DND-41 (cell line): Measurements from ENCODE around the gene KAZN.

Experiments used
- EZH2 ChIP-seq: IDR thresholded peaks from 3 replicates; pipeline ENCODE4 v1.6.1; 2012; ENCODE audit warnings: borderline replicate concordance, low read depth, mild to moderate bottlenecking, moderate library complexity, low read length, inconsistent platforms; ENCODE audit not compliant: severe bottlenecking
- TF ChIP-seq, protein P1 (sequence below): IDR thresholded peaks from 2 replicates; pipeline ENCODE4 v1.5.1; 2012; ENCODE audit warnings: borderline replicate concordance, low read length, moderate library complexity, mild to moderate bottlenecking; ENCODE audit not compliant: poor library complexity, severe bottlenecking; ENCODE audit errors: extremely low read depth

DNA sequence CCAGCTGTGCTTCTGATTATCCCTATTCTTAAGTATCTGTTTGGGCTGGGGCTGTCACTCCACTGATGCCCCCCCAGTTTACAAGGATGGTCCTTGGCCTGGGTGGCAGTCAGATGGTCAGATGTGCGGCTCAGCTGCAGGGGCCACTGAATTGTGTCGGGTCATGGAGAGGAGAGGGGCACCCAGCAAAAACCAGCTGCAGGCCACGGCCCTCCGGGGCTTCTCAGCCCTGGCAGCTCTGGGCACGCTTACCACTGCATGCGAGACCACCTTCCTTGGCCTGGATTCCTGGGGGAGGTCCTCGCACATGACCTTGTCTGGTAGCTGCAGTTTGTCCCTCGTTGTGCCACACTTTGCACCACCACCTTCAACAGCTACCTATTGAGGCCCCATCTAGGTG is 390.2 kb downstream of the KAZN start:
- TF ChIP-seq, protein P1, sequence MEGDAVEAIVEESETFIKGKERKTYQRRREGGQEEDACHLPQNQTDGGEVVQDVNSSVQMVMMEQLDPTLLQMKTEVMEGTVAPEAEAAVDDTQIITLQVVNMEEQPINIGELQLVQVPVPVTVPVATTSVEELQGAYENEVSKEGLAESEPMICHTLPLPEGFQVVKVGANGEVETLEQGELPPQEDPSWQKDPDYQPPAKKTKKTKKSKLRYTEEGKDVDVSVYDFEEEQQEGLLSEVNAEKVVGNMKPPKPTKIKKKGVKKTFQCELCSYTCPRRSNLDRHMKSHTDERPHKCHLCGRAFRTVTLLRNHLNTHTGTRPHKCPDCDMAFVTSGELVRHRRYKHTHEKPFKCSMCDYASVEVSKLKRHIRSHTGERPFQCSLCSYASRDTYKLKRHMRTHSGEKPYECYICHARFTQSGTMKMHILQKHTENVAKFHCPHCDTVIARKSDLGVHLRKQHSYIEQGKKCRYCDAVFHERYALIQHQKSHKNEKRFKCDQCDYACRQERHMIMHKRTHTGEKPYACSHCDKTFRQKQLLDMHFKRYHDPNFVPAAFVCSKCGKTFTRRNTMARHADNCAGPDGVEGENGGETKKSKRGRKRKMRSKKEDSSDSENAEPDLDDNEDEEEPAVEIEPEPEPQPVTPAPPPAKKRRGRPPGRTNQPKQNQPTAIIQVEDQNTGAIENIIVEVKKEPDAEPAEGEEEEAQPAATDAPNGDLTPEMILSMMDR, result no peak
- TF ChIP-seq EZH2, result no peak
